HEK293T (cell line): ENCODE measurements around the gene CTU2.
A peak's percentile ranks its signal among the peaks of the same experiment; 100 is the strongest.

ENCODE experiments used
- CTCF ChIA-PET: fragments of 350-600 bp; formaldehyde crosslinking; extraction: SDS; loops from one replicate; lab custom pipeline; 2021; ENCODE audit warnings: antibody characterized with exemption, inconsistent platforms; lab: Yijun Ruan, JAX
- POLR2A ChIA-PET: fragments of 350-600 bp; formaldehyde crosslinking; extraction: SDS; loops from one replicate; lab custom pipeline; 2020; ENCODE audit warnings: antibody characterized with exemption, inconsistent platforms; lab: Yijun Ruan, JAX
- DNase-seq: peaks from one replicate; pipeline ENCODE4 v3.0.0; 2012; ENCODE audit warnings: mixed read lengths; ENCODE audit errors: extremely low spot score
- ARNT ChIP-seq: fragments of 450-650 bp; IDR thresholded peaks from 2 replicates; pipeline ENCODE4 v1.6.1; 2017; ENCODE audit warnings: mild to moderate bottlenecking
- BHLHE40 ChIP-seq: fragments of 450-650 bp; IDR thresholded peaks from 2 replicates; pipeline ENCODE4 v1.6.1; 2016; ENCODE audit warnings: mild to moderate bottlenecking, moderate library complexity, borderline replicate concordance
- CTBP1 ChIP-seq: fragments of 450-650 bp; IDR thresholded peaks from 2 replicates; pipeline ENCODE4 v1.6.1; 2016; ENCODE audit warnings: borderline replicate concordance
- ELF4 ChIP-seq: fragments of 450-650 bp; IDR thresholded peaks from 2 replicates; pipeline ENCODE4 v1.6.1; 2017; ENCODE audit warnings: antibody characterized with exemption
- FOXA1 ChIP-seq: fragments of 450-650 bp; IDR thresholded peaks from 2 replicates; pipeline ENCODE4 v1.6.1; 2016; ENCODE audit warnings: mild to moderate bottlenecking
- FOXK2 ChIP-seq: fragments of 450-650 bp; IDR thresholded peaks from 2 replicates; pipeline ENCODE4 v1.6.1; 2016; ENCODE audit warnings: mild to moderate bottlenecking
- FOXM1 ChIP-seq: fragments of 450-650 bp; IDR thresholded peaks from 2 replicates; pipeline ENCODE4 v1.6.1; 2017; ENCODE audit warnings: mild to moderate bottlenecking, borderline replicate concordance
- HDGF ChIP-seq: fragments of 450-650 bp; IDR thresholded peaks from 2 replicates; pipeline ENCODE4 v1.6.1; 2017; ENCODE audit warnings: antibody characterized with exemption, borderline replicate concordance
- L3MBTL2 ChIP-seq: fragments of 450-650 bp; conservative IDR thresholded peaks from 2 replicates; pipeline ENCODE4 v1.6.1; 2016; ENCODE audit warnings: mild to moderate bottlenecking
- LEF1 ChIP-seq: fragments of 450-650 bp; IDR thresholded peaks from 2 replicates; pipeline ENCODE4 v1.6.1; 2017; ENCODE audit warnings: mild to moderate bottlenecking, borderline replicate concordance
- NFRKB ChIP-seq: fragments of 450-650 bp; IDR thresholded peaks from 2 replicates; pipeline ENCODE4 v1.6.1; 2016; ENCODE audit warnings: mild to moderate bottlenecking, moderate library complexity
- SP1 ChIP-seq: fragments of 450-650 bp; IDR thresholded peaks from 2 replicates; pipeline ENCODE4 v1.6.1; 2017
- SUZ12 ChIP-seq: fragments of 450-650 bp; IDR thresholded peaks from 2 replicates; pipeline ENCODE4 v1.6.1; 2016; ENCODE audit warnings: mild to moderate bottlenecking
- TARDBP ChIP-seq: fragments of 450-650 bp; IDR thresholded peaks from 2 replicates; pipeline ENCODE4 v1.6.1; 2016
- ZNF384 ChIP-seq: fragments of 450-650 bp; IDR thresholded peaks from 2 replicates; pipeline ENCODE4 v1.6.1; 2016
- TF ChIP-seq, protein P1 (sequence below): fragments of 450-650 bp; IDR thresholded peaks from 2 replicates; pipeline ENCODE4 v1.6.1; 2016

The CTU2 gene

DNA sequence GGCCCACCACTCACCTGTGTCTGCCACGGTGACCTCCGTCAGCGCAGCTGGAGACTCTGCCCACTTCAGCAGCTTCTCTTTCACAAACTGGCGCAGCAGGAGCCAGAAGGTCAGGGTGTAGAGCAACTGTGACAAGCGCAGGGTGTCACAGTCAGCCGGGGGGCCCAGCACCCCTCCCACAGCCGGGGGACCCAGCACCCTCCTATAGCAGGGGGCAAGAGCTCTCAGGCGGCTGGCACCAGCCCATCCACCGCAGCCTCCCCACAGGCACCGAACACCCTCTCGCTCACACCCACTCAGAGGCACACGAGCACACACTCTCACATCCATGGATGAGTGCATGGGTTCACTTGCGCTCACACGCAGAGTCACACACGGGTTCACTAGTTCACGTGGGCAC lies 28.8 kb downstream of the CTU2 start:
- CTCF ChIA-PET: interaction anchor here (0.6 to 0.7 kb wide), 2 partner anchors 8 to 481 kb away, joined by 3 read pairs; no protein-coding TSS in a partner anchor
- no peak for DNase-seq
- POLR2A ChIA-PET: interaction anchor here (1.0 kb wide), 1 partner anchor 74 kb away, joined by 3 read pairs; no protein-coding TSS in a partner anchor
- TF ChIP-seq ELF4 (no peak), NFRKB (no peak), SP1 (no peak), ARNT (no peak), FOXA1 (no peak), L3MBTL2 (no peak), FOXK2 (no peak), LEF1 (no peak), BHLHE40 (no peak), TARDBP (no peak), FOXM1 (no peak), SUZ12 (no peak), ZNF384 (no peak), CTBP1 (no peak), HDGF (no peak)
- TF ChIP-seq, protein P1, sequence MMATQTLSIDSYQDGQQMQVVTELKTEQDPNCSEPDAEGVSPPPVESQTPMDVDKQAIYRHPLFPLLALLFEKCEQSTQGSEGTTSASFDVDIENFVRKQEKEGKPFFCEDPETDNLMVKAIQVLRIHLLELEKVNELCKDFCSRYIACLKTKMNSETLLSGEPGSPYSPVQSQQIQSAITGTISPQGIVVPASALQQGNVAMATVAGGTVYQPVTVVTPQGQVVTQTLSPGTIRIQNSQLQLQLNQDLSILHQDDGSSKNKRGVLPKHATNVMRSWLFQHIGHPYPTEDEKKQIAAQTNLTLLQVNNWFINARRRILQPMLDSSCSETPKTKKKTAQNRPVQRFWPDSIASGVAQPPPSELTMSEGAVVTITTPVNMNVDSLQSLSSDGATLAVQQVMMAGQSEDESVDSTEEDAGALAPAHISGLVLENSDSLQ: no peak

DNA sequence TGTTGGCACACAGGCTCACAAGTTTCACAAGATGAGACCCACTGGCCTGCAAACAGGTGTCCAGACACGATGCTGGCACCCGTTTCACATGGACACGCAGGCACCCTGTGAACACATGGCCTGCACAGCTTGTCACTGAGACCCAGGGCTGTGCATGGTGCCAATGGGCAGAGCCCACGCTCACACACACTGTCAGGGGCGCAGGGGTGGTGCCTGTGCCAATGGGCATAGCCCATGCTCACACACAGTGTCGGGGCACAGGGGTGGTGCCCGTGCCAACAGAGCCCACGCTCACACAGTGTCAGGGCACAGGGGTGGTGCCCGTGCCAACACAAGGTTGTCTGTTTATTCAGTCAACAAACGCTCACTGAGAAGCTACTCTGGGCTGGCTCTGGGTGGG lies 29.3 kb downstream of the CTU2 start:
- TF ChIP-seq FOXA1 (no peak), FOXK2 (no peak), NFRKB (no peak), BHLHE40 (no peak), FOXM1 (no peak), SP1 (no peak), CTBP1 (no peak)
- TF ChIP-seq, protein P1: no peak
- CTCF ChIA-PET: interaction anchor here (0.7 kb wide), 1 partner anchor 8 kb away, joined by 3 read pairs; no protein-coding TSS in a partner anchor
- no peak for DNase-seq
- POLR2A ChIA-PET: interaction anchor here (1.0 kb wide), 1 partner anchor 73 kb away, joined by 3 read pairs; no protein-coding TSS in a partner anchor

GRCh38 chr16:88736088-88736487 lies 29.8 kb downstream of the CTU2 start:
- CTCF ChIA-PET: no interaction called here
- POLR2A ChIA-PET: no interaction called here
- no peak for DNase-seq
- TF ChIP-seq HDGF (no peak), TARDBP (no peak), FOXA1 (no peak), BHLHE40 (no peak)

DNA sequence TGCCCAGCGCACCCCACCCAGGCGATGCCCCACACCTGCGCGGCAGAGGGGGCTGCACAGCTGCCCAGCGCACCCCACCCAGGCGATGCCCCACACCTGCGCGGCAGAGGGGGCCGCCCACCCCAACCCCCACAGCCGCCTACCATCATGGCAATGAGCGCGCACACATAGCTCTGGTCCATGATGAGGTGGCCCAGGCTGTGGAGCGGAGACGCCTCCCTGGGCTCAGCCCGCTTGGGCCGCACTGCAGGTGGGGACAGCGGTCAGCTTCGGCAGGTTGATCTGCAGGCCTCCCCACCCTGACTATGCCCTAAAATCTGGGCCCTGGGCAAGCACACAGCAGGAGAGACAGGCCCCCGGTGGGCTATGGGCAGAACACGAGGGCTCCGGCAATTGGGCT lies 30.2 kb downstream of the CTU2 start:
- ChIA-PET POLR2A (interaction anchor here (1.3 to 1.8 kb wide), 3 partner anchors 47 to 73 kb away, joined by 6 to 8 read pairs (median 7); no protein-coding TSS in a partner anchor), CTCF (interaction anchor here (1.3 kb wide), 1 partner anchor 46 kb away, joined by 9 read pairs; no protein-coding TSS in a partner anchor)
- DNase-seq: no peak
- TF ChIP-seq CTBP1 (no peak), BHLHE40 (no peak), FOXM1 (no peak), LEF1 (no peak), ELF4 (no peak), SUZ12 (no peak), ZNF384 (no peak)
- TF ChIP-seq, protein P1: no peak

GRCh38 chr16:88737298-88738150 lies 31.2 kb downstream of the CTU2 start:
- CTCF ChIA-PET: interaction anchor here (0.5 to 1.3 kb wide), 23 partner anchors 9 to 430 kb away, joined by 3 to 10 read pairs (median 4); no protein-coding TSS in a partner anchor
- POLR2A ChIA-PET: interaction anchor here (1.0 to 1.8 kb wide), 6 partner anchors 31 to 480 kb away, joined by 4 to 8 read pairs (median 6); partner anchors contain the start of genes CTU2, RNF166 and ZNF778

More at GRCh38 chr16:88737298-88738150, 31.2 kb downstream of the CTU2 start:
- DNase-seq: peak; percentile 87
- TF ChIP-seq FOXA1: no peak
- TF ChIP-seq L3MBTL2: peak; percentile 53; the same call in 1 of the 2 replicates
- no peak for TF ChIP-seq ZNF384
- no peak for TF ChIP-seq TARDBP
- TF ChIP-seq, protein P1: no peak
- TF ChIP-seq FOXK2: no peak
- no peak for TF ChIP-seq SUZ12
- TF ChIP-seq FOXM1: peak; percentile 69; the same call in 1 of the 2 replicates
- TF ChIP-seq NFRKB: no peak
